Type B pancreatic cell (in vitro differentiated cells): ENCODE measurements around the gene PRM1. TPM values are rescaled to one million over a fixed set of nuclear protein-coding genes. Genes with fewer than 3 reads are reported as not detected.
A peak's percentile ranks its signal among the peaks of the same experiment; 100 is the strongest.

Experiments
- DNase-seq: peaks from one replicate; pipeline ENCODE4 v3.0.0; 2021; ENCODE audit warnings: mixed read lengths; ENCODE audit not compliant: unreplicated experiment; ENCODE audit errors: extremely low spot score
- H3K27ac Mint-ChIP-seq: 2 replicates; pipeline ENCODE4 v1.8.0; 2021; ENCODE audit warnings: mild to moderate bottlenecking, mixed read lengths
- H3K27me3 Mint-ChIP-seq: 2 replicates; pipeline ENCODE4 v1.8.0; 2021; ENCODE audit warnings: mixed read lengths
- H3K36me3 Mint-ChIP-seq: 2 replicates; pipeline ENCODE4 v1.8.0; 2021; ENCODE audit warnings: mixed read lengths
- H3K4me1 Mint-ChIP-seq: one replicate; pipeline ENCODE4 v1.8.0; 2021; ENCODE audit warnings: mixed read lengths; ENCODE audit not compliant: unreplicated experiment
- H3K4me3 Mint-ChIP-seq: 2 replicates; pipeline ENCODE4 v1.8.0; 2021; ENCODE audit warnings: mild to moderate bottlenecking, mixed read lengths
- H3K9me3 Mint-ChIP-seq: 2 replicates; pipeline ENCODE4 v1.8.0; 2021; ENCODE audit warnings: mixed read lengths
- total RNA-seq: library from RNA; stranded (reverse); gene quantifications from 2 replicates; pipeline ENCODE4 v1.2.1, GENCODE V29; 2021; ENCODE audit warnings: low replicate concordance
- TF ChIP-seq, protein P1 (sequence below): fragments of 200-600 bp; sonication (generic); conservative IDR thresholded peaks from 2 replicates; pipeline ENCODE4 v1.5.0; 2021; ENCODE audit warnings: antibody characterized with exemption, mild to moderate bottlenecking

Gene PRM1
- total RNA-seq, 1 donor from 2014 or later: not detected

DNA sequence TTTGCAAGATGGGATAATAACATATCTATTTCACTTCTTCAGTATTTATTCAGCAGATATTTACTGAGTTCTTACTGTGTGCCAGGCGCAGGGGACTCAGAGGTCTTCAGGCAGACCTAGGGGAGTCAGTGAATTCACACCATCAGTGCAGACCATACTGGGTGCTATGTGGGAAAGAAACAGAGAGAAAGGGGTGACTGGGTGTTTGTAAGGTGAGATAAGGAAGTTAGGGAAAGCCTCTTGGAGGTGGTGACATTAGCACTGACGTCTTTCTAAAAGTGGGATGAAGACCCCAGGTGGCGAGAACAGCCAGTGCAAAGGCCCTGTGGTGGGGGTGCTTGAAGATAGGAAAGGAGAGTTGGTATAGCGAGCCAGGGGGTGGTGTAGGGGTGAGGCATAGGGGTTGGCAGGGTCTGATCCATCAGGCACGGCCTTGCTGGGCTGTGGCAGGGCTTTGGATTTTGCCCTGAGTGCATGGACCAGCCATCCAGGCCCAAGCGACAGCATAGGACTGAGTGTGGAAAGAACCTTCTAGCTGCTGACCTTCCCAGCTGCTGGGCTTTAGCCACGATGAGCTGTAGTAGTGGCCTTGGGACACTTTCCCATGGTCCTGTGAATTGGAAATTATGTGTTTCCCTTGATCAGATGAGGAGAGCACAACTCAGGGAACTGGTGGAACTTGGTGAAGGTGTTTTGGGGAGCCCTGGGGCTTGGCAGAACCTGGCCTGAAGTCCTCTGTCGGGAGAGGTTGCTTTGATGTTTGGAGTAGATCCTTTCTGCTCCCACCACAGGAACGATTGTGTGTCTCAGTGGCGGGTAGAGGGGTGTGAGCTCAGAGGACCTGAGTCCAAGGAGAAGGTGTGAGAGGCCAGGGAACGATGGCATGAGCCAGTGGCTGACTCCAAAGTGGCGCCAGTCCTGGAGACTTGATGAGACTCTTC is 21.2 kb downstream of the PRM1 start:
- Mint-ChIP-seq H3K4me1 (peaks cover 11% of the 10 kb centered on the region), H3K4me3 (peak overlapping the region; percentile 50), H3K27me3 (no peaks in the 10 kb centered on the region), H3K9me3 (no peaks in the 10 kb centered on the region), H3K36me3 (no peaks in the 10 kb centered on the region), H3K27ac (peak overlapping the region; percentile 96)
- TF ChIP-seq, protein P1, sequence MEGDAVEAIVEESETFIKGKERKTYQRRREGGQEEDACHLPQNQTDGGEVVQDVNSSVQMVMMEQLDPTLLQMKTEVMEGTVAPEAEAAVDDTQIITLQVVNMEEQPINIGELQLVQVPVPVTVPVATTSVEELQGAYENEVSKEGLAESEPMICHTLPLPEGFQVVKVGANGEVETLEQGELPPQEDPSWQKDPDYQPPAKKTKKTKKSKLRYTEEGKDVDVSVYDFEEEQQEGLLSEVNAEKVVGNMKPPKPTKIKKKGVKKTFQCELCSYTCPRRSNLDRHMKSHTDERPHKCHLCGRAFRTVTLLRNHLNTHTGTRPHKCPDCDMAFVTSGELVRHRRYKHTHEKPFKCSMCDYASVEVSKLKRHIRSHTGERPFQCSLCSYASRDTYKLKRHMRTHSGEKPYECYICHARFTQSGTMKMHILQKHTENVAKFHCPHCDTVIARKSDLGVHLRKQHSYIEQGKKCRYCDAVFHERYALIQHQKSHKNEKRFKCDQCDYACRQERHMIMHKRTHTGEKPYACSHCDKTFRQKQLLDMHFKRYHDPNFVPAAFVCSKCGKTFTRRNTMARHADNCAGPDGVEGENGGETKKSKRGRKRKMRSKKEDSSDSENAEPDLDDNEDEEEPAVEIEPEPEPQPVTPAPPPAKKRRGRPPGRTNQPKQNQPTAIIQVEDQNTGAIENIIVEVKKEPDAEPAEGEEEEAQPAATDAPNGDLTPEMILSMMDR: no peak
- no peak for DNase-seq

DNA sequence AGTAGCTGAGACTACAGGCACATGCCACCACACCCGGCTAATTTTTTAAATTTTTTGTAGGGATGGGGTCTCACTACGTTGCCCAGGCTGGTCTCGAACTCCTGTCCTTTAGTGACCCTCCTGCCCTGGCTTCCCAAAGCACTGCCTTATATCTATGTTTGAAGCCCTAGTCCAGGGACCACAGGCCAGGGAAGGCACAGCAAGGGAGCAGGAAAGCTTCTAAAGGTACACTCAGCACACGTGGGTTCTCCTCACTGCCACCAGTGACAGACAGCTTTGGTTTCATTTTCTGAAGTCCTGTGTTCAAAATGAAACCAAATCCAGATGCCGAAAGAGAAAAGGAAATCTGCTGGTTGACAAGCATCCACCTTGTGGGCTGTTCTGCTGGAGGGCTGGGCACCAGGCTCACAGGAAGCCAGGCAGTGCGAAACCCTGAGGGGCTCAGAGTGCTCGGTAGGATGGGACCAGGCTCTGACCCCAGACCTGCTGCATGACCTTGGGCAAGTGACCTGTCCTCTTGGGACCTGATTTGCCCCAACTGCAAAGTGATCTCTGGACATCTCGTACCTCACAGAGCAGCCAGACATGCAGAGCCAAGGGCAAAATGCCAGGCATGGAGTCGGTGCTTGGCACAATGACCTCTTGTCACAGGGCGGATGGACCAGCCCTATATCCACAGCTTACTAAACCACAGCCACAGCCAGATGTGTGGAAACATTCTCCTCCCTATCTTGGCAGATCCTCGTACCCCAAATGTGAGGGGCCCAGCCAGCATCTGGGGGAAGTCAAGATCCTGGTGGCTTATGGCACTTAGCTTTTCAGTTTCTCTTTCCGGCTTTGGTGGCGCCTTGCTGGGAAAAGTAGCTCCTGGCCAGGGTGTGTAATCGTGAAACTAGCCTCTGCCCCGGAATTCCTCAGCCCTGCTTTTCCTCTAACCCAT is 22.3 kb downstream of the PRM1 start:
- DNase-seq: no peak
- no peaks in the 10 kb centered on the region for H3K27me3 Mint-ChIP-seq
- TF ChIP-seq, protein P1: no peak
- H3K27ac Mint-ChIP-seq: peak overlapping the region; percentile 96
- no peak overlapping the region for H3K4me3 Mint-ChIP-seq
- H3K36me3 Mint-ChIP-seq: no peaks in the 10 kb centered on the region
- no peaks in the 10 kb centered on the region for H3K9me3 Mint-ChIP-seq
- peaks cover 13% of the 10 kb centered on the region for H3K4me1 Mint-ChIP-seq

DNA sequence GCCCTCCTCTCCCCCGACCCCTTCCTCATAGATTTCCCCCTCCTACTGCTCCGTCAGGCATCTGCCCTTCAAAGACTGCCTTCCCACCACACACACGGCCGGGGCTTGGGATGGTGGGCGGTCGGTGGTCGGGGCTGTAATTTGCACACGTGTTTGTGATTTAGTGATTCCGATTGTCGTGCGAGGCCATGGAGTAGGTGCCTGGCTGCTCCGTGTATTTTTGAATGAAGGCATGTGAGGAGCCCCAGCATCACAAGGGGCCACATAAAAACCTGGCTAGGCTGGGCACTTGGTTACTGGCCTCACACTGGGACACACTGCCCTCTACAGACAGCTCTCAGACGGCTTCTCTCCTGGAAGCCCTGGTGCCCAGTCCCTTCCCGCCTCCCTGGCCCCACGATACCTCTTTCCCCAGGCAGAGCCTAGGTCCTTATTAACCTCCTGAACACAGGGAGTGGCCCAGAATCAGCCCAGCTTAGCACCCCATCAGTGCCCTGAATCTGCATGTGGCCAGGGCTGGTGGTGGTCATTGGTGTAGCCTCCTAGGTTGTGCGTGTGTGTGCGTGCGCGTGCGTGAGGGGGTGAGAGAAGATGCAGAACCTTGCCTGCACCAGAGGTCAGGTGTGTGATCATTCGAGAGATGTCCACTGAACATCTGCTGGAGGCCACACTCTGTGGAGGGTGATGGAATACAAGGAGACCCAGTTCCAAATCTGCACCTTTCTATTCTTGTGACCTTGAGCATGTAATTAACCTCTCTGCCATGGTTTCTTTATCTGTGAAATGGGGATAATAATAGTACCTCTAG is 23.8 kb downstream of the PRM1 start:
- peak overlapping the region; percentile 95 for H3K27ac Mint-ChIP-seq

DNA sequence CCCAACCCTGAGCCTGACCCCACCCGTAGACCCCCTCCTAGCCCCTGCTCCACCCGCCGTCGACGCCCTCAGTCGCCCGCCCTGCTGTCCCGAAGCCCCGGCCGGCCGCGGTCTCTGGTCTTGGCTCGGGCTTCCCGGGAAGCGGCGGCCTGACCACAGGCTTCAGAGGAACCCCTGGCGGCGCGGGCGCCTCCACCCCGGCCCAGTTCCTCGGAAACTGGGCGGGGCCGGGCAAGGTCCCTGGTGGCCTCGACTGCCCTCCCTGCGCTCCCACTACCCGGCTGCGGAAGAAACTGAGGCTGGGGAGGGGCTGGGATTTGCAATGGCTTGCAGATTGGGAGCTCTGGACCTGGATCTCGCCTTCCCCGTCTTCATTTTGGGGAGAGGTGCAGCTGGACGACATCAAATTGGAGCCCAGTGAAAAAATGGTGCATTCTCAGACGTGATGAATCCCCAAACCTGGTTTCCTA is 24.4 kb downstream of the PRM1 start:
- H3K9me3 Mint-ChIP-seq: no peaks in the 10 kb centered on the region
- H3K27me3 Mint-ChIP-seq: no peaks in the 10 kb centered on the region
- TF ChIP-seq, protein P1: no peak

More for the DNA sequence above, 23.8 kb downstream of the PRM1 start:
- DNase-seq: no peak
- Mint-ChIP-seq H3K36me3 (peaks cover 4% of the 10 kb centered on the region), H3K9me3 (no peaks in the 10 kb centered on the region), H3K4me1 (peaks cover 25% of the 10 kb centered on the region), H3K4me3 (peak overlapping the region; percentile 94), H3K27me3 (no peaks in the 10 kb centered on the region)
- TF ChIP-seq, protein P1: peak; percentile 80

More for the DNA sequence above, 24.4 kb downstream of the PRM1 start:
- H3K36me3 Mint-ChIP-seq: peaks cover 4% of the 10 kb centered on the region
- H3K27ac Mint-ChIP-seq: peak overlapping the region; percentile 95
- DNase-seq: peak; percentile 75
- H3K4me3 Mint-ChIP-seq: peak overlapping the region; percentile 94
- peaks cover 31% of the 10 kb centered on the region for H3K4me1 Mint-ChIP-seq
